HepG2 (cell line): ENCODE measurements around the gene TULP4. TPM values are rescaled to one million over a fixed set of nuclear protein-coding genes. Genes with fewer than 3 reads are reported as not detected.

ENCODE experiments used
- BORCS8-MEF2B ChIP-seq: sonication (generic); formaldehyde crosslinking; IDR thresholded peaks from 2 replicates; pipeline ENCODE4 v1.8.0; 2022; ENCODE audit warnings: mild to moderate bottlenecking, missing genetic modification reagents
- CBX2 ChIP-seq, 2 experiments: fragments of 200-600 bp in 1 of 2; sonication (generic); formaldehyde crosslinking in 1 of 2; IDR thresholded peaks; 2 replicates each; pipeline versions ENCODE4 v1.7.0 to v1.8.1; 2018 to 2022; ENCODE audit warnings: low read depth in 2 of 2, low read length in 1 of 2, mild to moderate bottlenecking in 1 of 2, missing genetic modification reagents in 1 of 2
- CC2D1A ChIP-seq: sonication (generic); formaldehyde crosslinking; IDR thresholded peaks from 2 replicates; pipeline ENCODE4 v1.8.1; 2023; ENCODE audit warnings: mild to moderate bottlenecking, missing genetic modification reagents
- CEBPZ ChIP-seq: IDR thresholded peaks from 2 replicates; pipeline ENCODE4 v1.6.1; 2012; ENCODE audit warnings: low read length, improper control_type of control experiment
- DBP ChIP-seq: sonication (generic); formaldehyde crosslinking; IDR thresholded peaks from 2 replicates; pipeline ENCODE4 v1.4.0; 2020; ENCODE audit warnings: missing genetic modification reagents; ENCODE audit errors: not compliant biosample characterization
- DNMT3B ChIP-seq: conservative IDR thresholded peaks from 2 replicates; pipeline ENCODE4 v1.6.1; 2016; ENCODE audit warnings: missing biosample characterization, control low read depth
- FOXK2 ChIP-seq: fragments of 450-650 bp; IDR thresholded peaks from 2 replicates; pipeline ENCODE4 v1.6.1; 2016
- KDM2A ChIP-seq: sonication (generic); formaldehyde crosslinking; IDR thresholded peaks from 2 replicates; pipeline ENCODE4 v1.4.0; 2020; ENCODE audit warnings: low read depth, missing genetic modification reagents, borderline replicate concordance
- KDM5A ChIP-seq: fragments of 200-600 bp; sonication (generic); IDR thresholded peaks from 2 replicates; pipeline ENCODE4 v1.7.0; 2018; ENCODE audit warnings: antibody characterized with exemption, mild to moderate bottlenecking, low read length, borderline replicate concordance
- KLF9 ChIP-seq: IDR thresholded peaks from 2 replicates; pipeline ENCODE4 v1.6.1; 2016; ENCODE audit warnings: low read depth
- MLLT10 ChIP-seq: sonication (generic); formaldehyde crosslinking; IDR thresholded peaks from 2 replicates; pipeline ENCODE4 v1.4.0; 2020; ENCODE audit warnings: missing genetic modification reagents
- MTA1 ChIP-seq: sonication (generic); formaldehyde crosslinking; IDR thresholded peaks from 2 replicates; pipeline ENCODE4 v1.4.0; 2020; ENCODE audit warnings: missing genetic modification reagents, mild to moderate bottlenecking, borderline replicate concordance
- NBN ChIP-seq: fragments of 450-650 bp; conservative IDR thresholded peaks from 2 replicates; pipeline ENCODE4 v1.6.1; 2017
- NKX3-1 ChIP-seq: sonication (generic); formaldehyde crosslinking; IDR thresholded peaks from 2 replicates; pipeline ENCODE4 v1.5.0; 2020; ENCODE audit warnings: missing genetic modification reagents
- SMYD3 ChIP-seq: sonication (generic); formaldehyde crosslinking; IDR thresholded peaks from 2 replicates; pipeline ENCODE4 v1.8.1; 2023; ENCODE audit warnings: mild to moderate bottlenecking, missing genetic modification reagents
- TBP ChIP-seq: sonication (generic); formaldehyde crosslinking; IDR thresholded peaks from 2 replicates; pipeline ENCODE4 v1.5.0; 2020; ENCODE audit warnings: missing genetic modification reagents
- ZNF124 ChIP-seq: sonication (generic); formaldehyde crosslinking; IDR thresholded peaks from 2 replicates; pipeline ENCODE4 v1.4.0; 2020; ENCODE audit warnings: missing genetic modification reagents
- ZNF703 ChIP-seq: sonication (generic); formaldehyde crosslinking; IDR thresholded peaks from 2 replicates; pipeline ENCODE4 v1.5.1; 2020; ENCODE audit warnings: missing genetic modification reagents, mild to moderate bottlenecking, moderate library complexity, borderline replicate concordance
- ZNF879 ChIP-seq: sonication (generic); formaldehyde crosslinking; IDR thresholded peaks from 2 replicates; pipeline ENCODE4 v1.8.1; 2023; ENCODE audit warnings: missing genetic modification reagents
- ZSCAN22 ChIP-seq: sonication (generic); formaldehyde crosslinking; IDR thresholded peaks from 2 replicates; pipeline ENCODE4 v1.4.0; 2020; ENCODE audit warnings: mild to moderate bottlenecking, missing genetic modification reagents
- ZSCAN9 ChIP-seq: IDR thresholded peaks from 2 replicates; pipeline ENCODE4 v1.6.1; 2016; ENCODE audit warnings: borderline replicate concordance
- polyA plus RNA-seq, 8 experiments: library from polyadenylated mRNA; depleted of rRNA in 3 of 8; stranded (reverse) in 7 of 8; unstranded in 1 of 8; fragments of >200 nt; fragmentation: Illumina TruSeq in 4 of 8; extraction: Trizol in 4 of 8; gene quantifications; 2 replicates each; pipeline versions ENCODE4 v1.2.1 to v1.2.3, GENCODE V29; 2011 to 2016; ENCODE audit warnings: low read depth in 4 of 8, missing spikeins in 1 of 8, mixed read lengths in 1 of 8; ENCODE audit not compliant: insufficient read depth in 1 of 8
- total RNA-seq, 5 experiments: library from RNA; depleted of rRNA; stranded (reverse); fragments of >200 nt; fragmentation: Illumina TruSeq; extraction: Trizol; gene quantifications; 2 replicates each; pipeline ENCODE4 v1.2.3, GENCODE V29; 2016; ENCODE audit warnings: low read depth in 1 of 5
- TF ChIP-seq, protein P1 (sequence below): sonication (generic); formaldehyde crosslinking; IDR thresholded peaks from 2 replicates; pipeline ENCODE4 v1.4.0; 2020; ENCODE audit warnings: missing genetic modification reagents
- TF ChIP-seq, protein P2 (sequence below): sonication (generic); formaldehyde crosslinking; IDR thresholded peaks from 2 replicates; pipeline ENCODE4 v1.5.0; 2020; ENCODE audit warnings: missing genetic modification reagents
- TF ChIP-seq, protein P3 (sequence below): IDR thresholded peaks from 2 replicates; pipeline ENCODE4 v1.6.1; 2016

The TULP4 gene
- total and polyA plus RNA-seq, 2 of the 13 experiments (the other 11 are each of a cell fraction or from before 2014, with no cell fraction given) = 21.1 to 122 TPM

GRCh38 chr6:158559895-158560835, 247.9 kb downstream of the TULP4 start, which contains the start of gene TMEM181 (continued):
- TF ChIP-seq CEBPZ (no peak), CC2D1A (CRISPR knock-in tag) (0 out of 2 replicates have a peak, but pooled peaks have one; percentile 23), ZNF124 (CRISPR knock-in tag) (peak; percentile 6; the same call in 1 of the 2 replicates), MLLT10 (CRISPR knock-in tag) (no peak), KDM5A (peak; percentile 83), ZSCAN22 (CRISPR knock-in tag) (no peak), NKX3-1 (CRISPR knock-in tag) (no peak), DNMT3B (CRISPR knock-in tag) (0 out of 2 replicates have a peak, but pooled peaks have one; percentile 20), KDM2A (CRISPR knock-in tag) (peak; percentile 93), SMYD3 (CRISPR knock-in tag) (no peak), MTA1 (CRISPR knock-in tag) (no peak), DBP (CRISPR knock-in tag) (no peak), NBN (no peak), FOXK2 (no peak), TBP (no peak), KLF9 (CRISPR knock-in tag) (no peak; the same call in 1 of the 2 replicates), BORCS8-MEF2B (0 out of 2 replicates have a peak, but pooled peaks have one; percentile 29), ZSCAN9 (CRISPR knock-in tag) (peak; percentile 53; the same call in 1 of the 2 replicates), ZNF703 (CRISPR knock-in tag) (0 out of 2 replicates have a peak, but pooled peaks have one; percentile 63), ZNF879 (CRISPR knock-in tag) (no peak), CBX2 (IDR thresholded peaks at IDR 0.05; ENCODE audit: low read depth, low read length) (no peak), CBX2 (CRISPR knock-in tag; IDR thresholded peaks at IDR 0.05; ENCODE audit: low read depth) (no peak)
- TF ChIP-seq, protein P1, sequence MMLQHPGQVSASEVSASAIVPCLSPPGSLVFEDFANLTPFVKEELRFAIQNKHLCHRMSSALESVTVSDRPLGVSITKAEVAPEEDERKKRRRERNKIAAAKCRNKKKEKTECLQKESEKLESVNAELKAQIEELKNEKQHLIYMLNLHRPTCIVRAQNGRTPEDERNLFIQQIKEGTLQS = peak; percentile 45; the same call in 1 of the 2 replicates
- TF ChIP-seq, protein P2, sequence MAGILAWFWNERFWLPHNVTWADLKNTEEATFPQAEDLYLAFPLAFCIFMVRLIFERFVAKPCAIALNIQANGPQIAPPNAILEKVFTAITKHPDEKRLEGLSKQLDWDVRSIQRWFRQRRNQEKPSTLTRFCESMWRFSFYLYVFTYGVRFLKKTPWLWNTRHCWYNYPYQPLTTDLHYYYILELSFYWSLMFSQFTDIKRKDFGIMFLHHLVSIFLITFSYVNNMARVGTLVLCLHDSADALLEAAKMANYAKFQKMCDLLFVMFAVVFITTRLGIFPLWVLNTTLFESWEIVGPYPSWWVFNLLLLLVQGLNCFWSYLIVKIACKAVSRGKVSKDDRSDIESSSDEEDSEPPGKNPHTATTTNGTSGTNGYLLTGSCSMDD (CRISPR knock-in tag) = no peak
- TF ChIP-seq, protein P3, sequence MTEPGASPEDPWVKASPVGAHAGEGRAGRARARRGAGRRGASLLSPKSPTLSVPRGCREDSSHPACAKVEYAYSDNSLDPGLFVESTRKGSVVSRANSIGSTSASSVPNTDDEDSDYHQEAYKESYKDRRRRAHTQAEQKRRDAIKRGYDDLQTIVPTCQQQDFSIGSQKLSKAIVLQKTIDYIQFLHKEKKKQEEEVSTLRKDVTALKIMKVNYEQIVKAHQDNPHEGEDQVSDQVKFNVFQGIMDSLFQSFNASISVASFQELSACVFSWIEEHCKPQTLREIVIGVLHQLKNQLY = peak; percentile 93
